GM21367 (cell line): ENCODE results near the gene DYNC1H1.
"Not testable (repeated sequence)": the region's sequence is repeated elsewhere in the genome, so short reads cannot be mapped to it uniquely, and the experiment has no call there.

ENCODE experiments used
- ATAC-seq: cut with Tn5 transposase; IDR thresholded peaks from one replicate; pipeline ENCODE4 v1.9.1; 2021; ENCODE audit not compliant: unreplicated experiment

Gene DYNC1H1

DNA sequence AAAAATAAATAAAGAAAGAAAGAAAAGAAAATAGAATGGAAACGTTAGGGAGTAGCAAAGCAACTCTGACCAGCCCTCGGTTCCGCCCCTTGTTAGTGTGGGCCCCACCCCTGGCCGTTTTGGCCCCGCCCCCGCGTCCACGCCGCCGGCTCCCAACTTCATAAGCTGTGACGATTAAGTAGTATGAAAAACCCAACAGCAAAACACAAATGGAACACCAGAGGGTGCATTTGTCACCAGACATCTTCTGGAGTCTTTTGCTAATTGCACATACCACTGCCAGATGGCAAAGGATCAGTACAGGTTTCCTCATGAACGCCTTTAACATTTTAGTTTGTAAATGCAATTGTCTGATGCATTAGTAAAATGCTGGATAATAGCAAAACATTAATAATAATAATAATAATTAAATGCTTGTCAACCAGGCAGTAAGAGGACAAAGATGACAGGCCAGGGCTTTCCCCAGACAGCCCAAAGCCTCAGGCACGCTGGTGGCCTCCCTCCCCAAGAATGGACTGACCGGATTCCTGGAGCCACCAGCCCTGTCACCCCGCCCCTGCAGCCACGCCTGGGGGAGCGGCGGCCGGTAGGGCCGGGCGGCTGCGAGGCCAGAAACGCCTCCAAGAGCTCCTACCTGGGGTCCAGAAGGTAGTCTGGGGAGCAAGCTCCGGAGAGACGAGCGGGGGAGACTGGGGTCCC lies 98.9 kb downstream of the DYNC1H1 start:
- no peak for ATAC-seq

DNA sequence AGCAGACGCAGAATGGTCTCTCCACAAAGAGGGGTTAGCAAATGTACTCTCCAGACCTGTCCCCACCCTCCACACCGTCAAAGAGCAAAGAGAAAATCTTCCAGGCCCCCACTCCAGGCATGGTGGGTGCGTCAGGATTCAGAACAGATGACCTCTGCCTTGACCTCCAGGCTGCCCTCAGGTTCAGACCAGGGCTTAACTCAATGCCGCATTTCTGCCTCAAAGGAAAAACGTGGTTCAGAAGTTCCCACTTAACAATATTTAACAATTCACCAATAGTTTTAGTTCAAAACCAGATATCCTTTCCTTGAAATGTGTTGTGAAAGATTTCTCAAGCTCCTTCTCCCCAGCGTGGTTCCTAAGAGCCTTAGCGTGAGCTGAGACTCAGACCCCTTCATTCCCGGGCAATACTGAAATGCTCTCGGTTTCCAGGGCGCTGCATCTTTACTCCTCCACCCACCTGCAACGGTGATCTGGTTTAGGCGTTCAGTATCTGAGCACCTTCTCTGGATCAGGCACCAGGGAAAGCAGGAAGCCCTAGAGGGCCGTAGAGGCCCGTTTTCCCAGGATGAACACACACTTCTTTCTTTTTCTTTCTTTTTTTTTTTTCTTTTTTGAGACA lies 99.5 kb downstream of the DYNC1H1 start:
- ATAC-seq: no peak

DNA sequence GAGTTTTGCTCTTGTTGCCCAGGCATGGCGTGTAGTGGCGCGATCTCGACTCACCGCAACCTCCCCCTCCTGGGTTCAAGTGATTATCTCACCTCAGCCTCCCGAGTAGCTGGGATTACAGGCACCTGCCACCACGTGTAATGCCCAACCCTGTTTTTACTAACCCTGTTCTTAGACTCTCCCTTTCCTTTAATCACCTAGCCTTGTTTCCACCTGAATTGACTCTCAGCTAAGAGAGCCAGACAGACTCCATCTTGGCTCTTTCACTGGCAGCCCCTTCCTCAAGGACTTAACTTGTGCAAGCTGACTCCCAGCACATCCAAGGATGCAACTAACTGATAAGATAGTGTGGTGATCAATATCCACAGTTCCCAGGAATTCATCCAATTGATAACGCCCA lies 100.2 kb downstream of the DYNC1H1 start:
- ATAC-seq: not testable (repeated sequence)

DNA sequence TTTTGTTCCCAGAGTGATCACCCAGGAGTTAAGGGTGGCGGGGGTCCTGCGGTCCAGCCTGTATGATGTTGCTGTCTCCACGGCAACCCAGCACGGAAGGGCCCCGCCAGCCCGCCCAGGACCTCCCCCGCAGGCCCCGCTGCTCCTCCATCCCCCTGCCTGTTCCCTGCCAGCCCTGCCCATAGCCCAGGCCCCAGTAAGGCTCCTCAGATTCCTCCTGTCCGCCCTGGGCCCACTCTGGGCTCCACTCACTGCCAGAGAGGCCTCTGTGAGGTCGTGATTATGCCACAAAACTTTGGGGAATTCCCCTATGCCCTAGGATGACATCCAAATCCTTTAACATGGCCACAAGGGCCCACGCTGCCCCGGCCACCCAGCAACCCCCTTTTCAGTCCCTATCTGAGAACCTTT lies 101.7 kb downstream of the DYNC1H1 start:
- no peak for ATAC-seq

DNA sequence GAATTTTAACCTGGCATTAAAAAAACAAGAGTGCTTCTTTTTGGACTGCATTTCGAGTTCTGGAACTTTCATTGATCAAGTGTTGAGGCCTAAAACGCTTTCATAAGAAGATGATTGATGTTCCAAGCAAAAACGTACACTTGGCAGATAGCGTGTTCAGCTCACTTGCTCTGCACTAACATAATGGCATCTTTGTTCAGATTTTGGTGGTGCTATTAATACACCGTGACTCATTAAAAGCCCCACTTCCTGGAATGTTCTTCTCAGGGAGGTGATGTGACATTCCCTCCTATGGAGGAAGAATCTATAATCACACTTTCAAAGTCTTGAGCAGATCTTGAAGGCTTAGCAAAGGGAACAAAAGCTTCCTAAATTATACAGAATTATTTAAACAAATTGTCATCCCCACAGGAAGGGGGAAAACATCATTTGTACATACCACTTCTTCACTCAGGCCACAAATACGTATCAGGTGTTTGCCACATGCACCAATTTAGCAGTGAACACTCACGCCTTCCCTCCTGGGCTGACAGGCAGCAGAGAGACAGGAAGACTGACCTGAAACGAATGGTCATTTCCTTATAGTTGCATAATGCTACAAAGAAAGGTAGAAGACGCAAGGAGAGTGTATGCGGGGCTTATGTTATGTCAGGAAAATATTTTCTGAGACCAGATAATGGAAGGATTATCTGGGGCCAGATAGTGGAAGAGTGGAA lies 107.1 kb downstream of the DYNC1H1 start:
- ATAC-seq: no peak

DNA sequence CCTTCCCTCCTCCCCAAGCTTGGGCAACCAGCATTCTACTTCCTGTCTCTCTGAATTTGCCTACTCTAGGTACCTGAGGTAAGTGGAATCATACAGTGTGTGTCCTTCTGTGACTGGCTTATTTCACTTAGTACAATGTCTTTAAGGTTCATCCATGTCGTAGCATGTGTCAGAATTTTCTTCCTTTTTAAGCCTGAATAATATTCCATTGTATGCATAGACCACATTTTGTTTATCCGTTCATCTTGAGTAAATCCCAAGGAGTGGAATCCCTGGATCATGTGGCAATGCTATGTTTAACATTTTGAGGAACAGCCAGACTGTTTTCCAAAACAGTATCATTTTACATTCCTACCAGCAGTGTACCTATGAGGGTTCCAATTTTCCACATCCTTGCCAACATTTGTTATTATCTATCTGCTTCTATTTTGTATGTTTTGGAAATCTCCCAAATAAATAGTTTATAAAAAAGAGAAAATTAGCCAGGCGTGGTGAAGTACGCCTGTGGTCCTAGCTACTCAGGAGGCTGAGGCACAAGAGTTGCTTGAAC lies 110.1 kb downstream of the DYNC1H1 start:
- ATAC-seq: no peak

DNA sequence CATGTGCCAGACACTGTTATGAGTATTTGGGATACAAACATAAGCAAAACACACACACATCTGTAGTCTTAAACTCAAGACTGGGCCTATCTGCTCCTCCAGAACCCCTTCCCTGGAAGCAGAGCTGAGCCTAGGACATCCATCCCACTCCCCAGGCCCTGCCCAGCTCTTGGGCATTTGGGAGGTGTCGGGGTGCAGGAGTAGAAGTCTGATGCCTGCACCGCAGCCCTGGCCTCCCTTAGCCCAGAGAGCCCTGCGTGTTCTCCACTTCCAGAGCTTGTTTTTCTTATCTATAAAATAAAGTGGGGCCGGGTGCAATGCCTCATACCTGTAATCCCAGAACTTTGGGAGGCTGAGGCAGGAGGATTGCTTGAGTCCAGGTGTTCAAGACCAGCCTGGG lies 110.8 kb downstream of the DYNC1H1 start:
- ATAC-seq: no peak

DNA sequence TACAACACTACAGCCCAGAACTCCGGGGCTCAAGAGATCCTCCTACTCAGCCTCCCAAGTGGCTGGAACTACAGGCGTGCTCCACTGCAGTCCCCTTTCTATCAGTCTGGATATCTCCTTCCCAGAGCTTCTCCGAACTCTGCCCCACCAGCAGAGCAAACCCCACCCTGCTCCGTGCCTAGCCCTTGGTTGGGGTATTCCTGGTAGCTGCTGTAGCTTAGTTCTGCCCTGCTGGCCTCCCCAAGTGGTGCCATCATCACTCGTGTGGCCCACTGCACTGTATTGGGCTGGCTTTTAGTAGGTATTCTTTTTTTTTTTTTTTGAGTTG lies 113.0 kb downstream of the DYNC1H1 start:
- ATAC-seq: no peak

DNA sequence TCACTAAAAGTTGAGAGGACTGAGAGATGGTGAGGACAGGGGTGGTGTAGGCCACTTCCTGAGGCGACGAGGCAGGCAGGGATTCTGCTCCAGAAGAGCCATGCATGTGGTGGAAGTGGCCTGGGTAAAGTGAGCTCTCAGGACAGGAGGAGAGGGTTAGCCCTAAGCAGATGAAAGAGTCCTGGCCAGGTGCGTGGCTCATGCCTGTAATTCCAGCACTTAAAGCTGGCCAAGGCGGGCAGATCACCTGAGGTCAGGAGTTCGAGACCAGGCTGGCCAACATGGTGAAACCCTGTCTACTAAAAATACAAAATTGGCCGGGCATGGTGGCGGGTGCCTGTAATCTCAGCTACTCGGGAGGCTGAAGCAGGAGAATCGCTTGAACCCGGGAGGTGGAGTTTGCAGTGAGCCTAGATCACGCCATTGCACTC lies 114.0 kb downstream of the DYNC1H1 start:
- not testable (repeated sequence) for ATAC-seq

DNA sequence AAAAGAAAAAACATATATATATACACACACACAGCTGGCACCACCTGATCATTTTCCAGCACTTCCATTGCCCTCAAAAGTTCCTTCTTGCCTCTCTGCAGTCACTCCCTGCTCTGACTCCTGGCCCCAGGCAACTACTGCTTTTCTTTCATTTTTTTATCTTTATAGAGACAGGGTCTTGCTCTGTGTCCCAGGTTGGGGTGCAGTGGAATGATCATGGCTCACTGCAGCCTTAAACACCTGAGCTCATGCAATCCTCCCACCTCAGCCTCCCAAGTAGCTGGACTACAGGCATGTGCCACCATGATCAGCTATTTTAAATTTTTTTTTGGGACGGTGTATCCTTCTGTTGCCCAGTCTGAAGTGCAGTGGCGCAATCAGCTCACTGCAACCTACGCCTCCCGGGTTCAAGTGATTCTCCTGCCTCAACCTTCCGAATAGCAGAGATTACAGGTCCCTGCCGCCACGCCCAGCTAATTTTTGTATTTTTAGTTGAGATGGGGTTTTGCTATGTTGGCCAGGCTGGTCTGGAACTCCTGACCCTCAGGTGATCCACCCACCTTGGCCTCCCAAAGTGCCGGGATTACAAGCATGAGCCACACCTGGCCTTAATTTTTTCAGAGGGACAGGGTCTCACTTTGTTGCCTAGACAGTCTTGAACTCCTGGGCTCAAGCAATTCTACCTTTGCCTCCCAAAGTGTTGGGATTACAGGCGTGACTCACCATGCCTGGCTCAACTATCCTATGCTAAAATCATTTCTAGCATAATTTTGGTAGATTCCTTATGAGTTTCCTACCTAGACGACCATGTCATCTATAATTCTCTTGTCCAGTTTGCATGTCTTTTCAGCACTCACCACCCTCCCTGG lies 114.7 kb downstream of the DYNC1H1 start:
- ATAC-seq: no peak

DNA sequence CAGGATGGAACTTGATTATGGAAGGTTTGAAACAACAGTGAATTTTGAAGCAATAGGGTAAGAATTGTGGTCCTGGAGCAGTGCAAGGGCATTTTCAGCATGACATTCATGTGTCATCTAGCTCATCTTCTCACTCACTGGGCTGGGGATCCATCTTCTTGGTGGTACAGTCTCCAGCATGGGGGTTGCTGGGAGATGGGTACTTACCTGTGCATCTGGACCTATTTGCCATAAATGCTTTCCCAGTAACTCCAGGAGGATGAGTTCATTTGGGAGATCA lies 115.3 kb downstream of the DYNC1H1 start:
- no peak for ATAC-seq

DNA sequence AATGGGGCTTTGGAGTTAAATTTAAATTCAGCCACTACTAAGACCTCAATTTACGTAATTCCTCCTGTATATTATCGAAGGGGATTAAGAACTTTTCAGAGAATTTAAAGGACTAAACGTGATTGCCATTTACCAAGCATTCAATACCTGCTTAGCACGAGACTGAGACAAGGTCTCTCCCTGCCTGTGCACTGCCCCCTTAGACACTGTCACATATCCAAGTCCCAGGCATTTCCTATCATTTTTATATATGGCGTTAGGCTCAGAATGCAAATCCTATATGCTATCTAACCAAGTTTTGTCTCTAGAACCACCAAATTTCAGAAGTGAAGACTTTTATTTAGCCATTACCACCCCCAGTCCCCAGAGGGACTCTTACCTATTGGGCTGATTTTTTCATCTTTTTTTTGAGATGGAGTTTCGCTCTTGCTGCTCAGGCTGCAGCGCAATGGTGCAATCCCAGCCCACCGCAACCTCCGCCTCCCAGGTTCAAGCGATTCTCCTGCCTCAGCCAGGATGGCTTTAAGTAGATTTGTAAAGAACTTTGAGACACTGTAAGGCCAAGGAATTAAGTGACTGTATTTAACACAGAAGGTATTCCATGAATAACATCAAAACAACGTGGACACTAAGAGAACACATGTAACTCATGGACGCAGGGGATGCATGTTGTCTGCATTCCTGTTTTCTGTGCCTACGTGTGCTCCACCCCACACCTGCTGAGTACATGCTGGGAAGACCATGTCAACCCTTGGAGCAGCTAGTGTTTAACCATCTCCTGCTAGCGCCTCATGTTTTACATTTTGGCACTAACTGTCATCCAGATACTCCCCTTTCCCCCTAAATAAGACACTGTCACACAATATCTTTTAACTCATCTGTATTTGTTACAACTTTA lies 116.1 kb downstream of the DYNC1H1 start:
- no peak for ATAC-seq

DNA sequence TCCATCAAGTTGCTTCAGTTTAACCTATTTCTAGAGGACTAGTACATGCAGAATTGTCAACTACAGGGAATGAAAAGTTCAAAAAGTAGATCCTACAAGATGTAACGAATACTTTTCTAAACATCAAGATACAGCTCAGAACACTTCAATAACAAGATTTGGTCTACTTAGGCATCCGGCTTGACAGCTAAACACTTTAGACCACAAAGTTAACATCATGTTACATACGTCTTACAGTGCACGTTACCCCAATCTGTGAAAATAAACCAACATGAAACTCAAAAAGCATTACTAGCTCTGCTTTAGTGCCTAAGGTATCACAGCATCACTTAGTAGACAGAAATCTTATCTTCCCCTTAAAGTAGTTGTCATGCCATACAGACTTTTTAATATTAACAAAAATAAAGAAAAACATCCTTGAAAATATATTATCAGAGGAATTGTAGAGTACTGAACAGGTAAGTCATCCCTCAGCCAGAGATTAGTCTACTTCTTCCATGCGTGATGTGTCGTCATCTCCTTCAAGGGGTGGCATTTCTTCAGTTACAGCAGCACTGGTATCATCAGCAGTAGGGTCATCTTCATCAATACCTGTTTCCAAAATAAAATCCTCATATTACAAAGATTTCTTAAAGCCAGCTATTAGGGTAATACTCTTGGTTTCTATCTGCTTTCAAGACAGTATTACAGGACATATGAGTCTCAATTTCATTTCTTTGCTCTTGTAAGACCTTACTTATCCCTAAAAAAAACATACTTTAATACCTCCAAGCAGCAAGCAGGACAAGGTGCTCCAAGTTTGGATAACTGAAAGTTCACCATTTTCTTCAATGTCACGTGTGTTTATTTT lies 117.1 kb downstream of the DYNC1H1 start:
- no peak for ATAC-seq

DNA sequence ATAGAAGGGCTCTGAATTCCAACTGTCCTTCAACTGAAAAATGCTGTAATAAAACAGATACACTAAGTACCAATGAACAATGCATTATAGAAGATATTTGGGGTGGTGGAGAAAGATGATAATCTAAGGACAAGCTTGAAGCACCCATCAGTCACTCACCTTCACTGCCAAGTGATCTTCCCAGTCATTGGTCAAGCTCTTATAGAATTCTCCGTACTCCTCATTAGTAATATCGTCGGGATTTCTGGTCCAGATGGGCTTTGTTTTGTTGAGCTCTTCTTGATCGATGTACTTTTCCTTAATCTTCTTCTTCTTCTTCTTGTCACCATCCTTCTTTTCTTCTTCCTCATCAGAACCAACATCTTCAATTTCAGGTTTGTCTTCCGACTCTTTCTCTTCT lies 120.1 kb downstream of the DYNC1H1 start:
- ATAC-seq: not testable (repeated sequence)

DNA sequence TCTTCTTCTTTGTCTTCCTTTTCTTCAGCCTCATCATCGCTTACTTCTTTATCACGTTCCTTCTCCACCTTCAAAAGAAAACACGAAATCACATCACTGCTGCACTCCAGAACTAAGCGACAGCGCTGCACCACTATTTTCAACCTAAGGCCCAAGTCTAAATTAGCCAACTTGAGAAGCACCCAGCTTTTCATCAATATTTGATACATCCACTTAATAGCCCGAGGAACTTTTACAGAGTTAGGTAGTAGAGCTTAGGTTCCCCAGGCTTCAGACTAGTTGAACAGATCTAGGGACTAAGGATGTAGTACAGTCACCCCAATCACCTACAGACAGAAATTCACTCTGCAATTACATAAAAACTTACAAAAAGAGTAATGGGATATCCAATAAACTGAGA lies 120.6 kb downstream of the DYNC1H1 start:
- ATAC-seq: no peak

DNA sequence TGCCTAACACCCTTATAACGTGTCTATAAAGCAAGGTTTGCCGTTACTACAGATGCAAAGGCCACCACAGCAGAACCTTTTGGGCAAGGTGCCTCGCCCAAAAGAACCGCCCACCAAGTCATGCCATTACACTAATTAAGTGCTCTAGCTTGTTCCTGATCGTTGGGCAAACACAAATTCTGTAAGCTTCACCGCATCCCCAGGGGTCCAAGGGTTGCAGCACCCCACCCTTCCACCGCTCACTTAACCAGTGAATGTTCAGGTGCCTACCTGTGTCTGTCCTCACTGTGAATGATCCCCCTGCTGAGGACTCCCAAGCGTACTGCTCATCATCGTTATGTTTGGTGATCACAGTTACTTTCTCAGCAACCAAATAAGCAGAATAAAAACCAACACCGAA lies 121.1 kb downstream of the DYNC1H1 start:
- ATAC-seq: no peak

DNA sequence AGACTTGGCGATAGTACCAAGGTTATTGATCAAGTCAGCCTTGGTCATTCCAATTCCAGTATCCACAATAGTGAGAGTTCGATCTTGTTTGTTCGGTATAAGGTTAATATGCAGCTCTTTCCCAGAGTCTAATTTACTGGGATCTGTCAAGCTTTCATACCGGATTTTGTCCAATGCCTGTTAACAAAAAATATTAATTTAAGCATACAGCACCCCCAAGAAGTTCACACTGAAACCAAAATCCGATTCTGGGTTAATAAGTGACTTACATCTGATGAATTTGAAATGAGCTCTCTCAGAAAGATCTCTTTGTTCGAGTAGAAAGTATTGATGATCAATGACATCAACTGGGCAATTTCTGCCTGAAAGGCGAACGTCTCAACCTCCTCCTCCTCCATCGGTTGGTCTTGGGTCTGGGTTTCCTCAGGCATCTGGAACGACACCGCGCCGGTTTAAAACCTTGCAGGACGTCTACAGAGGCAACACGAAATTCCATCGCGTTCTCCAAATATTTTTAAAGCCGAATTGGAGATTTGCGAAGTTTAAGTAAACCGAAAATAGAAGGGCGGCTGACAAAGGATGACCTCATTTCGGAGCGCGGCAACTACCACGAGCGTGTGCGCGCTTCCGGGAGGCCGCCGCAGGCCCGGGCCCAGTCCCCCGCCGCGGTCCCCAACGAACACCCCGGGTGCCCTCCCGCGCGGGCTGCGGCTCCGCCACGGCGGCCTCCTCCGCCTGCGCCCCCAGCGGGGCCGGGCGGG lies 121.8 kb downstream of the DYNC1H1 start:
- ATAC-seq: peak; percentile 12

DNA sequence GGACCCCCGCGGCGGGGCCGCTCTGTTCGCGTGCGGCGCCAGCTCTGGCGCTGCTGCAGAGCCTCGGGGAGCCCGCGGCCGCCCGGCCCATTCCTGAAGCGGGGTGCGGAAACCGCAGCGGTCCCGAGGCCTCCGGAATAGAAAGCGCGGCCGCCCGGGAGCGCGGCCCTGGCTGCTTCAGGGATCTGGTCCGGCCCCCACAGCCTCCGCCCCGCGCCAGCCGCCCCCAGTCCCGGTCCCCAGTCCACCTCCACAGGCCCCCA lies 122.3 kb downstream of the DYNC1H1 start:
- no peak for ATAC-seq
